H1 (cell line): ENCODE measurements around the gene PRSS53.

Source experiments
- CEBPB ChIP-seq: IDR thresholded peaks from 2 replicates; pipeline ENCODE4 v1.6.1; 2012; ENCODE audit warnings: low read depth, low read length
- CHD2 ChIP-seq: IDR thresholded peaks from 2 replicates; pipeline ENCODE4 v1.6.1; 2012; ENCODE audit warnings: low read length, improper control_type of control experiment
- EGR1 ChIP-seq: IDR thresholded peaks from 2 replicates; pipeline ENCODE4 v1.6.1; 2011; ENCODE audit warnings: low read depth, low read length, borderline replicate concordance
- HDAC2 ChIP-seq, 2 experiments: fragments of 300-600 bp in 1 of 2; sonication (generic) in 1 of 2; IDR thresholded peaks; 2 replicates each; pipeline ENCODE4 v1.6.1; 2011 to 2012; ENCODE audit warnings: low read depth in 2 of 2, low read length in 2 of 2, mild to moderate bottlenecking in 2 of 2, moderate library complexity in 2 of 2, borderline replicate concordance in 1 of 2, inconsistent platforms in 1 of 2
- JUND ChIP-seq: IDR thresholded peaks from 2 replicates; pipeline ENCODE4 v1.6.1; 2011; ENCODE audit warnings: mild to moderate bottlenecking, improper control_type of control experiment, low read length
- MAFK ChIP-seq: IDR thresholded peaks from 2 replicates; pipeline ENCODE4 v1.6.1; 2012; ENCODE audit warnings: low read depth, mild to moderate bottlenecking, improper control_type of control experiment, low read length
- TAF1 ChIP-seq: IDR thresholded peaks from 2 replicates; pipeline ENCODE4 v1.6.1; 2011; ENCODE audit warnings: mild to moderate bottlenecking, low read depth, low read length
- TF ChIP-seq, protein P1 (sequence below), 3 experiments: IDR thresholded peaks; 1 replicate in 2 of 3; 2 replicates in 1 of 3; pipeline versions ENCODE4 v1.5.1 to v1.6.1; 2011; ENCODE audit warnings: low read length in 3 of 3, mild to moderate bottlenecking in 3 of 3, inconsistent platforms in 2 of 3, low read depth in 1 of 3, moderate library complexity in 1 of 3; ENCODE audit not compliant: insufficient read depth in 1 of 3; ENCODE audit errors: control extremely low read depth in 1 of 3
- TF ChIP-seq, protein P2 (sequence below): IDR thresholded peaks from 2 replicates; pipeline ENCODE4 v1.6.1; 2011; ENCODE audit warnings: low read depth, mild to moderate bottlenecking, low read length; ENCODE audit not compliant: insufficient read depth

DNA sequence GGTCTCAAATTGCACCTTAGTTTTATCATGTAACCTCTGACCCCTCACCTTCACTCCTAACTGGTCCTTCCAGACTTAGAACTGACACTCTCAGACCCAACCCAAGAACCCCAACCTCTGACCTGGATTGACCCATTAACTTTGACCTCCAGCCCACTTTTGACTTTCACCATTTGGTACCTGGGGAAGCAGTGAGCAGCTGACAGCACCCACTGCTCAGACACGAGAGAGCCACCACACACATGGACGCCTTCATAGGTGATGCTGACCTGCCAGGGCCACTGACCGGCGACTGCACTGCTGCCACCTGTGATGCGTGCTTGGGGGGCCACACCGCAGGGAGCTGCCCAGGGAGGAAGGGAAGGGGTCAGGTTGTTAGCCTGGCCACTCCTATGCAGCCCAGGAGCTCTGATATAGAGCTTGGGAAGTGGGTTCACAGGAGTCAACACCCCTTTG, 44.3 kb upstream of the PRSS53 start:
- no peak for TF ChIP-seq MAFK
- TF ChIP-seq JUND: no peak
- no peak for TF ChIP-seq HDAC2 (IDR thresholded peaks at IDR 0.05; ENCODE audit: borderline replicate concordance in 1 of 2, low read depth in 2 of 2, low read length in 2 of 2)
- TF ChIP-seq, protein P1, sequence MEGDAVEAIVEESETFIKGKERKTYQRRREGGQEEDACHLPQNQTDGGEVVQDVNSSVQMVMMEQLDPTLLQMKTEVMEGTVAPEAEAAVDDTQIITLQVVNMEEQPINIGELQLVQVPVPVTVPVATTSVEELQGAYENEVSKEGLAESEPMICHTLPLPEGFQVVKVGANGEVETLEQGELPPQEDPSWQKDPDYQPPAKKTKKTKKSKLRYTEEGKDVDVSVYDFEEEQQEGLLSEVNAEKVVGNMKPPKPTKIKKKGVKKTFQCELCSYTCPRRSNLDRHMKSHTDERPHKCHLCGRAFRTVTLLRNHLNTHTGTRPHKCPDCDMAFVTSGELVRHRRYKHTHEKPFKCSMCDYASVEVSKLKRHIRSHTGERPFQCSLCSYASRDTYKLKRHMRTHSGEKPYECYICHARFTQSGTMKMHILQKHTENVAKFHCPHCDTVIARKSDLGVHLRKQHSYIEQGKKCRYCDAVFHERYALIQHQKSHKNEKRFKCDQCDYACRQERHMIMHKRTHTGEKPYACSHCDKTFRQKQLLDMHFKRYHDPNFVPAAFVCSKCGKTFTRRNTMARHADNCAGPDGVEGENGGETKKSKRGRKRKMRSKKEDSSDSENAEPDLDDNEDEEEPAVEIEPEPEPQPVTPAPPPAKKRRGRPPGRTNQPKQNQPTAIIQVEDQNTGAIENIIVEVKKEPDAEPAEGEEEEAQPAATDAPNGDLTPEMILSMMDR (IDR thresholded peaks at IDR 0.05; ENCODE audit: control extremely low read depth in 1 of 3, insufficient read depth in 1 of 3, low read depth in 1 of 3, low read length in 3 of 3): no peak
- TF ChIP-seq, protein P2, sequence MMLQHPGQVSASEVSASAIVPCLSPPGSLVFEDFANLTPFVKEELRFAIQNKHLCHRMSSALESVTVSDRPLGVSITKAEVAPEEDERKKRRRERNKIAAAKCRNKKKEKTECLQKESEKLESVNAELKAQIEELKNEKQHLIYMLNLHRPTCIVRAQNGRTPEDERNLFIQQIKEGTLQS: no peak
- TF ChIP-seq CHD2: no peak
- TF ChIP-seq CEBPB: no peak
- TF ChIP-seq EGR1: no peak
- no peak for TF ChIP-seq TAF1
